ENCODE results near the gene ARL15.
A peak's percentile ranks its signal among the peaks of the same experiment; 100 is the strongest.
"Not testable (repeated sequence)": the region's sequence is repeated elsewhere in the genome, so short reads cannot be mapped to it uniquely, and the experiment has no call there.

ARL15 gene

DNA sequence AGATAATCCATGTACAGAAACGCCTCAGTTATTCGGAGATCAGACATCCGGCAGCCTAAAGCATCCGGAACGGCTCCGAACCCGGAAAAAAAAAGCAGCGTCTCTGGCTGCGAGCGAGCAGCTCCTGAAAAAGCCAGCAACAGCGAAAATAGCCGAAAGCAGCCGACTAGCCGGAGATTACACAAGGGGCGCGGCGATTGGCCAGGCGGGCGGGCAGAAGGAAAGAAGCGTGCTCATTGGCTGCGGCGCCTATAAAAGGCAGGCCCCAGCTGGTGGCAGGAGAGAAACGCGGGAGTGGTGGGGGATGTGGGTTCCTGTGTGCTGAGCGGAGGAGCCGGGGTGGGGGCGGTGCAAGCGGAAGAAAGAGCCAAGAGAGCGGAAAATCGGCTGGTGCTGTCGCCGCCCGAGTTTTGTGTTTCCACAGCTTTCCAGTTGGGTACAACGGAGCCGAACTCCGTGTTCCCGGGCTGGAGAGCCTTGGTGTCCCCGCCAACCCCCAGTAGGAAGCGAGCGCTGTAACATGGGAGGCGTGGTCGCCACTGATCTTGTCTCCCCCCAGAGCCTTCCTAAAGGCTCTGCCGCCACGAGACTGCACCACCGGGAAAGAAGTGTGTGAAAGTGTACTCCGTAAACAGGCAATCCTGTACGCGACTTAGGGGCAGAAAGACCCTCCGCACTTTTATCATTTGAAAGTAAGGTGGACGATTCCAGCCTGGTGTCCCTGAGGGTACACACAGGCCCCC lies at the start of gene ARL15:
TSS of gene ARL15 (minus strand) at position 141 of the 743 bp plus-strand sequence.
- DNase-seq (ENCODE audit: low read depth in 1 of 2, low spot score in 1 of 2) = peak; percentile 95 to 96

DNA sequence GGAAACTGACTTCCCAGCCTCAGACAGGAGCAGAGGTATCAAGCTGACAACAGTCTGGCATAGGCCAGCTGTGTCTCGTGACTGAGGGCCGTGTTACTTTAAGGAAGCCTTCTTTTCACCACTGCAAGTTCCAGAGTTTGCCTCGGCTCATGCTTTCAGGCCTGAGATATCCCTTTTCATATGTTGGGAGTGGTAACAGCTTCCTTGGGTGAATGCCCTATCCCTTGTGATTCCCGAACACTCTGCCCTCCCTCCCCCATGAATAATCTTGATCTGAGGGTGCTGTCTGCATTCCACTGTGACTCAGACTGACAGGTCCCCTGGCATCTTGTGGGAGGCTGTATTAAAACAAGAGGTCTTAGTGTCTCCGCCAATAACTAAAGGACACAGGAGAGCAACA lies 49.7 kb upstream of the ARL15 start:
- DNase-seq (ENCODE audit: low read depth in 1 of 2, low spot score in 1 of 2) = no peak

DNA sequence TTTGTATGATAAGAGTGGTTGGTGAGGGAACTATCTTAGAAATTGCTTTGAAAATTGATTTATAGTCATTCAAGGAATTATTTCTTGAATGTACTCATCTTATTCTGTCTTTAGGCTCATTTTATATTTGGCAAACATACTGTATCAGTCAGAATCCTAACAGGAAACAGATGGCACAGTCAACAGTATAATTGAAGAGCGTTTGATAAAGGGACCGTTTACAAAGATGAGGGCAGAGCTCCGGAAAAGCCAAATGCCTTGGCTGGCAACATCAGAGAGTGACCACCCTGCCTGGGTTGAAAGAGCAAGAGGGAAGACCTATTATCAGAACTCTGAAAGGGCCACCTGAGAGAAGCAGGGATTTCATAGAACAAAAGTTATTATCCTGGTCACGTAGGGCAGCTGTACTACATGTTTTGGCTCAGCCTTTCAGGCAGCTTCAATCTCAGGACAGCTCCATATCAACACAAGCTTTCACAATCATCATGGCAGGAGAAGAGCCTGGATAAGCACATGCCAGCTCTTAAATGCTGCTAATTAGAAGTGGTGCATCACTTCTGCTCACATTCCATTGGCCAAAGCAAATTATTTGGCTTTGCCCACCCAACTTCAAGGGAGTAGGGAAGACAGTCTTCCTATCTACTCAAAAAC lies 47.2 kb upstream of the ARL15 start:
- no peak for DNase-seq (ENCODE audit: low read depth in 1 of 2, low spot score in 1 of 2)

DNA sequence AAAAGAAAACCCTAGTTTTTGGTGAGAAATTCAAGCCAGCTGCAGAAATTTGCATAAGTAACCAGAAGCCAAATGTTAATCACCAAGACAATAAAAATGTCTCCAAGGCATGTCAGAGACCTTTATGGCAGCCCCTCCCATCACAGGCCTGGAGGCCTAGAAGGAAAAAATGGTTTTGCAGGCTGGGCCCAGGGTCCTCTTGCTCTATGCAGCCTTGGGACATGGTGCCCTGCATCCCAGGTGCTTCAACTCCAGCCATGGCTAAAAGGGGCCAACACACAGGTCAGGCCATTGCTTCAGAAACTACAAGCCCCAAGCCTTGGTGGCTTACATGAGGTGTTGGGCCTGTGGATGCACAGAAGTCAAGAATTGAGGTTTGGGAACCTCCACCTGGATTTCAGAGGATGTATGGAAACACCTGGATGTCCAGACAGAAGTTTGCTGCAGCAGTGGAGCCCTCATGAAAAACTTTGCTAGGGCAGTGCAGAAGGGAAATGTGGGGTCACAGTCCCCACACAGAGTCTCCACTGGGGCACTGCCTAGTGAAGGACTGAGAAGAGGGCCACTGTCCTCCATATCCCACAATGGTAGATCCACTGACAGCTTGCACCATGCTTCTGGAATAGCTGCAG lies 43.7 kb upstream of the ARL15 start:
- not testable (repeated sequence) for DNase-seq (ENCODE audit: low read depth in 1 of 2, low spot score in 1 of 2)

DNA sequence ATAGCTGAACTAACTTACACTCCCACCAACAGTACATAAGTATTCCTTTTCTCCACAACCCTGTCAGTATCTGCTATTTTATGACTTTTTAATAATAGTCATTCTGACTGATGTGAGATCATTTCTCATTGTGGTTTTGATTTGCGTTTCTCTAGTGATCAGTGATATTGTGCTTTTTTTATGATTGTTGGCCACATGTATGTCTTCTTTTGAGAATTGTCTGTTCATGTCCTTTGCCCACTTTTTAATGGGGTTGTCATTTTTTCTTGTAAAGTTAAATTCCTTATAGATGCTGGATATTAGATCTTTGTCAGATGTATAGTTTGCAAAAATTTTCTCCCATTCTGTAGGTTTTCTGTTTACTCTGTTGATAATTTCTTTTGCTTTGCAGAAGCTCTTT lies 42.2 kb upstream of the ARL15 start:
- not testable (repeated sequence) for DNase-seq (ENCODE audit: low read depth in 1 of 2, low spot score in 1 of 2)

DNA sequence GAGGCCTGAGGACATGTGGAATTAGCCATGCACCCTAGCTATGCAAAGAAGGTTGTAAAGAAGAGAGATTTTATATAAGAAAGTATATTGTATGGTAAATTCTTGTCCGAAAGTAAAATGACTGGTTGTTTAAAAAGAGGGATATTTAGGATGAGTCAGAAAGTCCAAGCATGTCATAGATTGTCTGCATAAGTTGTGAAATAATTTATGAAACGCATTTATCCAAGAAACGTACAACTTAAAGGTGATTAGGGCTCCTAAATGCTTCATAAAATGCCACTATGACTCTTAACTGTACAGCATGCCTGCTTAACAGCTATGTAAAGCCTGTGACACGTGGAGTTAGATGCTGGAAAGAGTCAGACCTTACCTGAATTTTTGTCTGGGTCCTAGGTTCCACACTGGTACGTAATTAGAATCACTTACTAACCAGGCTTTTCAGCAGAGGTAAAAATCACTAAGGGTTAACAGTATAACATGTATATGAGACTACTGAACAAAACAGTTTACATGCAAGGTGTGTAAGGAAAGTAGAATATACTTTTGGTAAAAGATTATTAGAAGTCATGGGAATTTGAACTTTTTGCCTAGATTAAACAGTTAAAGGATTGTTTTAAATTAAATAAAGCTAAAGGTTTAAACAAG lies 37.0 kb upstream of the ARL15 start:
- DNase-seq (ENCODE audit: low read depth in 1 of 2, low spot score in 1 of 2) = no peak

DNA sequence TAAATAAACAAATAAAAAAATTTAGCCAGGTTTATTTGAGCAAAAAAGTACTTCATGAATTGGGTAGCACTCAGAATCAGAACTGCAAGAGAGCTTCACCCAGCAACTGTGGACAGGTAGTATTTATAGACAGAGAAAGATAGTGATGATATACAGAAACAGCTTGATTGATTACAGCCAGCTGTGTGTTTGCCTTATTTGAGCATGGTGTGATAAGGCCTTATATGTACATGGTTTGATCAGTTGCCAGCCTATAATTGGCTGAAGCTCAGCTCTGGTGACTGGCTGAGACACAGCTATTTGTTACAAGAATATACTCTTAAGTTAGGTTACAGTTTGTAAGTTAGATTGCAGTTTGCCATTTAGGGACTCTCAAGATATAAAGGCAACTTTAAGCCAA lies 34.3 kb upstream of the ARL15 start:
- DNase-seq (ENCODE audit: low read depth in 1 of 2, low spot score in 1 of 2) = no peak

DNA sequence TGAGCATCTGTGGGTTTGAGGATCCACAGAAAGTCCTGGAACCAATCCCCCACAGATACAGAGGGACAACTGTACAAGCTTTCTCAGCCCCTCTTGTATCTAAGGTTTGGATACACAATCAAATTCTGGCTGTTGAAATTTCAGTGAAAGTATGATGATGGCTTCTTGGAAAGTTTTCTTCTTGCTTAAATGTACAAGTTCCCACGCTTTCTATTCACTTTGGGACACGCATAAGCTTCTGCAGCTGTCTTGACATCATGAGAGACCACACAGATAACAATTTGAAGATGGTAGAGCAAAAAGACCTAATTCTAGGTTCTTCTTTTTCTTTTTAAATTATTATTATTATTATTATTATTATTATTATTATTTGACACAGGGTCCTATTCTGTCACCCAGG lies 31.6 kb upstream of the ARL15 start:
- DNase-seq (ENCODE audit: low read depth in 1 of 2, low spot score in 1 of 2) = no peak

DNA sequence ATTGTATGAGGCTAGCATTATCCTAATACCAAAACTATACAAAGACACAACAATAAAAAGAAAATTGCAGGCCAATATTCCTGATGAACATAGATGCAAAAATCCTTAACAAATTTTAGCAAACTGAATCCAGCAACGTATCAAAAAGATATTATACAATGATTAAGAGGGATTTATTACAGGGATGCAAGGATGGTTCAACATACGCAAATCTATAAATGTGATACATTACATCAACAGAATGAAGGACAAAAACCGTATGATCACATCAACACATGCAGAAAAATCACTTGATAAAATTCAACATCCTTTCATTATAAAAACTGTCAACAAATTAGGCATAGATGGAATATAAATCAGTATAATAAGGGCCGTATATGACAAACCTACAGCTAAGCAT lies 27.1 kb upstream of the ARL15 start:
- DNase-seq (ENCODE audit: low read depth in 1 of 2, low spot score in 1 of 2) = no peak

DNA sequence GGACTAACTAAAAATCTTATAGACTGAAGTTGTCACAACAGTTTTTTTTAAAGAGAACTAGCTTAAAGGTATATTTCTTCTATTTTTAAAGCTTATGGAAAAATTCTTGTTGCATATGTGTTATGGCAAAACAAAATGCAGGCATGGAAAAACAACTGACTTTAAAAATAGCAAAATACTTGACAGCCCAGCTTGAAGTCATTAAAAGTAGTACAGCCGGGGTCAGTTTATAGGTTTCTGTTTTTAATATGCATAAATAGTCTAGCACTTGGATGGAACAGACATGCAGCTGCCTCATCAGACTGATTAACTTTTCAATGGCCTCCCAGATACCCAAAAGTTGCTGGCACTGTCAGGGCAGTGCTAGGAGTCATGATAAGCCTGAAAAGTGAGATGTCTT lies 22.3 kb upstream of the ARL15 start:
- no peak for DNase-seq (ENCODE audit: low read depth in 1 of 2, low spot score in 1 of 2)

DNA sequence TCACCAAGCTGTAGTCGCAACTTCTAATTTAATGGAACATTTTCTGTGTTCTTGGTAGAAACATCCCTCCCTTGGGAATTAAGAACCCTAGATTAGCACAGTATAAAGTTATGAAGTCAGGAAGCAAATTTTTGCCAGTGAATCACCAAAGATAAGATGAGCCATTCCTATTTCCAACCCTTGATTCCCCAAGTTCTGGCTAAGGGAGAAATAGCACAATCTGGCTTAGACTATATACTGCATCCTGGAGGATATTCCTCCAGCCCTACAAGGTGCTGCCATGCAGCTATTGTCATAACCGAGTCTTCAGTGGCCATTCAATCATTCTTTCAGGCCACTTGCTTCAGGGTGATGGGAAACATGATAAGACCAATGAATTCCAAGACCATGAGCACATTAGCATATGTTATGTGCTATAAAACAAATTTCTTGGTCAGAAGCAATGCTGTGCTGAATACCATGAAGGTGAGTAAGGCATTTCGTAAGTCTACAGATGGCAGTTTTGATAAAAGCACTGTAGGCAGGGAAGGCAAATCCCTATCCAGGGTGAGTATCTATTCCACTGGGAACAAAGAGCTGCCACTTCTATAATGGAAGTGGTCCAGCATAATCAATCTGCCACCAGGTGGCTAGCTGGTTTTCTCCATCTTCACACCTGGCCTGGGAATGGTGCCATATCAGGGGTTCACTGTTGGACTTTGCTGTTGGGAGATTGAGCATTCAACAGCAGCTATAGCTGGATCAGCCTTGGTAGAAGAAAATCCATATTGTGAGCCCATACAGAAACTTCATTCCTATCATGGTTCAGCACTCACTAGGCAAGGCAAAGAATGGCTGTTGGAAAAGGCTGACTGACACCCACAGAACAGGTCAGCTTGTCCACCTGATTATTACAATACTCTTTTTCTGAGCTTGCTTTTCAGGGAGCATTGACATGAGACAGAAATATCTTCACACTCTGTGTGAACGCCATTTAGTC lies 19.6 kb upstream of the ARL15 start:
- DNase-seq (ENCODE audit: low read depth in 1 of 2, low spot score in 1 of 2) = no peak

DNA sequence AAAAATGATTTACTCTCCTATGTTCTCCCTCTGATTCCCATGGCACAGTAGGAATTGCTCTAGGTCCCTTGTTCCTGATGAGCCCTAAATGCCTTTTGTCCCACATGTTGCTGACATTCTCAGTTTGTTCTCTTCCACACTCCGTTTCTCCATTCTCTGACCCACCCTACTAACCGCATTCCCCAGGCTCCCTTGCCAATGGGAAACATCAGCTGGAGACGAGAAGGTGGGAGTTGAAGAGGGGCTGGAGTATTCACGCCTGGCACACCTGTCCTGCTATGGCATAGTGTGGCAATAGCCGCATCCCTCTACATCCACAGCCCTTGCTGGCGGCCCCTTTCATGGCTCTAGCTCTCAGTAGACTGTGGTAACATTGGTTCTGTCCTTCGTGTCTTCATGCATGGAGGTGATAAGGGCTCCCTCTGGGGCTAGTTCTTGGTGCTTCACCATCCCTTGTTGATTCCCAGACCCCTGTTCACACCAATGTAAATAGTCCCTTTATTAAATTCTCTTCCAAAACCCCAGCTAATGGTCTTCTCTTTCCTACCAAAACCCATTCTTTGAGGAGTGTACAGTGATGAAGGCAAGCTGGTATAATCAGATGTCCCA lies 16.4 kb upstream of the ARL15 start:
- no peak for DNase-seq (ENCODE audit: low read depth in 1 of 2, low spot score in 1 of 2)

DNA sequence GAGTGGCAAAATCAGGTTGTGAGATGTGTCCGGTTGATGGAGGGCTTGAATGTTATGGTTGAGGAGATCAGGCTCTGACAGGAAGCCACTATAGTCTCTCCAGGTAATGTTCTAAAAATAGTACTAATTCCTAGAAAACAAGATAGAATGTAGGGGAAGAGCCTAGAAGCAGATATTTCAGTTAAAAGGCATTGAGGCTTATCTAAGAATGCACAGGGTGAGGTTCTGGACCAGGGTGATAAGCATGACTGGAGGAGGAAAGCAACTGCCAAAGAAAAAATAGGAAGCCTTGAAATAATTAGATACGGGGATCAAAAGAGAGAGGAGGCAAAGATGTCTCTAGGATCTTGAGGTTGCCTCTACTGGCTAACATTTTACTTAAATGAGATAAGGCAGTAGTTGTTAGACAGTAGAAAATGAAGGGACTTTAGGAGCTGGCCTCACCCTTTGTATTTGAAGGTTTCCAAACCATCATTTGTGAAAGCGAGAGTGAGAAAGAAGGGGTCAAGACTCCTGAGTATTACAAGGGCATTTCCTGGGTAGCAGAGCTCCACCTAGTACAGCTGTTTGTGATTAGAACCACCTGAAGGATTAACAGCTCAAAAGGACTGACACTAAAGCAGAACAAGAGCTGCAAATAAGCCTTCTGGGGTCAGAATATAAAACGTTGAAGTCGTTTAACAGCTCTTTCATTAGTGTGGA lies 15.4 kb upstream of the ARL15 start:
- DNase-seq (ENCODE audit: low read depth in 1 of 2, low spot score in 1 of 2) = no peak

DNA sequence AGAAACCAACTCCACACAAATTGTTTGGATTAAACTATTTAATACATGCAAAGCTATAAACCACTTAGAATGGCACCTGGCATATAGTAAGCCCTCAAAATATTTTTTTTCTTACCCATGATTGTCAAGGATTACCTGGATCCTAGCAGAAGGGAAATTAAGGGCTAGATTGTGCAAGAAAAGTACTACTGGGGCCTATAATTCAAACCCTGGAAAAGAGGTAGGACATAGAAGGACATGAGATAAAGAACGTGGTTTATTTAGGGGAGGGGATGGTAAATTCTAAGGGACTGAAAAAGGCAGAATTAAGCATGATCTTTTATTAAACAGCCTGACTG lies 14.9 kb upstream of the ARL15 start:
- no peak for DNase-seq (ENCODE audit: low read depth in 1 of 2, low spot score in 1 of 2)

DNA sequence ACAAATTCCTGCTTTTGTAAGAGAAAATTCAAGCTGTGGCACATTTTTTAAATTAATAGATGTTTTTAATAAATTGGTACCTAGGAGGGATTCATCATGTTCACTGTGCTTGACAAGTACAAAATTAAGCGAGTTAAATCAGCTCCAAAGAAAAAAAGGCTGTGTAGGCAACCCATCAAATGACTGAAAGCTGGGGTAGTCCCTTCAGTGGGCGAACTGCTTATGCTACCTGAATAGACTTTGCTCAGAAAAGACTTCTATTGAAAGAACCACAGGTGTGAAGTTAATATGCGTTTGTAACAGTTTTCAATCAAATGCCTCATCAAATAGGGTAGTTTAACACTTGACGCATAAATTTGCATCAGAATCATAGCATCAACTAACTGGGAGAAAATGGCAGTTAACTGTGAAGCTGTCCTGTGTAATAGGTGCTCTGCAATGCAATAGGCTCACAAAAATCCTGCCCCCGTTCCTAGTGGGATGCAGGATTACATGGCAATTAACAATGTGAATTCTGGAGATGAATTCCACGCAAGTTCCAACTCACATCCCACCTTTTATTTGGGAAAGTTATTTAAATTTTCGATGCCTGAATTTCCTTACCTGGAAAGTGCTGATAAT lies 14.4 kb upstream of the ARL15 start:
- no peak for DNase-seq (ENCODE audit: low read depth in 1 of 2, low spot score in 1 of 2)

DNA sequence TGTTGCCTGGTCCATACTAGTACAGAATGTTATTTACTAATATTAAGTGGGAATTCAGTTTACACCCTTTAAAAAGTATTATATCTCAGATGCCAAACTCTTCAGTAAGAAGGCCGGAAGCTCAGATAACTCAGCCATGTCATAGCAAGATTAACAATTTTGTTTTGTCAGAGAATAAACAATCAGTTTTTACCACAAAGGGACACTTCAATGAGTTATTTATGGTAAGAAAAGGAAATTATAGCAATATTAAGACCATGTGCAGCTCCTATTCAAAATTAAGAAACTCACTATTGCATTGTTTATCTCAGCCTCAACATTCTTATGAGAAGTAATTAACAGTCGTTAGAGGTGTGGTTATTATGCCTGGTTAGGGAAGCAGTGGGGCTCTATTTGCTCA lies 13.1 kb upstream of the ARL15 start:
- DNase-seq (ENCODE audit: low read depth in 1 of 2, low spot score in 1 of 2) = no peak

DNA sequence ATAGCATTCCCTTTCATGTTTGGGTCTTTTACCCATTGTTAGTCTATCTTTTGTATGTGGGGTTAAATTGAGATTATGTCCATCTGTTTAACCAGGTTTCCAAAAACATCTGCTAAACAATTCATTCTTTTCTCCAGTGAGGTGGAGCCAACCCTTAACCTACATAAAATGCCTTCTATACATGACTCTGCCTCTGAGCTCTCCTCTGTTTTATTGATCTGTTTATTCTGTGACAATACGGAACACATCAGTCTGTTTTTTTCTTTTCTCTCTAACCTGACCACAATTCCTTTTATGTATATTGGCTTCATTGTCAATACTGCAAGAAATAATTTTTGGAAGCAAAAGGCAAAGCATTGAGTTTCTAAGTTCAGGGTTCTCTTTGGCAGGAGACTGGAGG lies 9.9 kb upstream of the ARL15 start:
- no peak for DNase-seq (ENCODE audit: low read depth in 1 of 2, low spot score in 1 of 2)

DNA sequence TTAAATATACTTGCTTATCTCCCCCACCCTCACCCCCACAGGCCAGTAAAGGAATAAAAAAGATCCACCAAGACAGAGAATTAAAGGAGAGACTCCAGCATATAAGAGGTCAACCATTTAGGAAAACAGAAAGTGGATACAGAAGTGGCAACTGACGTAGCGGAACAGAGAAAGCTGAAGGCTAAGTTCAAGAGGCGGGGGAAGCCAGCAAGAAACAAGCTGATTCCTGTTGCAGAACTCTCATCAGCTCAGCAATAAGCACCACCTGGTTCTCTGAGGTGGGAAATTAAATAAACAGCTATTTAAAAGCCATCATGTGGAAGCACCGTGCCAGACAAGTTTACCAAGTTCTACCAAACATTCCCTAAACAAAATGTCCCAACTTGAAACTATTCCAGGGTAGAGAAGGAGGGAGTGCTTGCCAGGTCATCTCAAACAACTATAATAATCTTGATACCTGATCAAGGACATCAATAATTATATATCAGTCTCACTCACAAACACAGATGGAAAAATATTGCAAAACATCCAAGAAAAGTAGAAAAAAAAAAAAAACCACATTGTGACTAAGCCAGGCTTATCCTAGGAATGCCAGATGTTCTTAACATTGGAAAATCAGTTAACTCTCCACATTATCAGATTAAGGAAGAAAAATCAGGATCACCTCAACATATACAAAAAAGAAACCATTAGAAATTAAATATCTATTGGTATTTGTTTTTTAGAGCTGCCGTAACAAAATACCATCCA lies 7.3 kb upstream of the ARL15 start:
- DNase-seq (ENCODE audit: low read depth in 1 of 2, low spot score in 1 of 2) = no peak

All from activated T-helper 1 cell treated with anti-CD3 and anti-CD28 coated beads, Interleukin-2, amount 50 U/mL, for 16 hours (primary cell).